Testis (tissue), 3 donors: ENCODE results near the gene PRTFDC1. TPM values are rescaled to one million over a fixed set of nuclear protein-coding genes. Genes with fewer than 3 reads are reported as not detected.

Source experiments
- DNase-seq: peaks from one replicate; pipeline ENCODE4 v3.0.0-alpha.2; 2019
- H3K27ac ChIP-seq, 2 donors: fragments of 200-600 bp; sonication (generic); one replicate each; pipeline ENCODE4 v1.5.1; 2019
- H3K27me3 ChIP-seq: fragments of 200-600 bp; sonication (generic); one replicate; pipeline ENCODE4 v1.5.1; 2019
- H3K36me3 ChIP-seq: fragments of 200-600 bp; sonication (generic); one replicate; pipeline ENCODE4 v1.5.1; 2017; ENCODE audit warnings: low read depth; ENCODE audit errors: missing control alignments
- H3K4me1 ChIP-seq: fragments of 200-600 bp; sonication (generic); one replicate; pipeline ENCODE4 v1.5.1; 2019
- H3K4me3 ChIP-seq, 2 donors: fragments of 200-600 bp; sonication (generic); one replicate each; pipeline ENCODE4 v1.5.1; 2017 to 2019
- H3K9me3 ChIP-seq: fragments of 200-600 bp; sonication (generic); one replicate; pipeline ENCODE4 v1.5.1; 2017
- POLR2A ChIP-seq: fragments of 450-650 bp; IDR thresholded peaks from one replicate; pipeline ENCODE4 v1.6.1; 2017; ENCODE audit warnings: antibody characterized with exemption, mild to moderate bottlenecking, moderate library complexity
- WGBS, 2 donors: methylation state at CpG; one replicate each; pipeline ENCODE4 v1.1.5; 2018; 5-methylcytosine and 5-hydroxymethylcytosine counted together
- intact Hi-C: fragments of 100-400 bp; cut with DNase I; formaldehyde crosslinking; loops from one replicate; pipeline ENCODE4 v1.15.1; 2023; ENCODE audit warnings: low total_unique reads
- polyA plus RNA-seq: library from polyadenylated mRNA; stranded (reverse); fragments of 350-450 nt; fragmentation: Illumina TruSeq; extraction: RNeasy Lipid Tissue Mini Kit (QIAGEN cat#74804); gene quantifications from one replicate; pipeline ENCODE4 v1.2.3, GENCODE V29; 2014; ENCODE audit warnings: low read depth, low replicate concordance; ENCODE audit not compliant: insufficient read depth
- total RNA-seq, 2 donors: library from RNA; depleted of rRNA; stranded (reverse); fragments of >200 nt; gene quantifications; one replicate each; pipeline ENCODE4 v1.2.3, GENCODE V29; 2016
- TF ChIP-seq, protein P1 (sequence below), 3 experiments: fragments of 450-650 bp in 2 of 3; fragments of 200-600 bp in 1 of 3; sonication (generic) in 1 of 3; IDR thresholded peaks; one replicate each; pipeline ENCODE4 v1.5.1; 2016 to 2019; ENCODE audit warnings: antibody characterized with exemption in 3 of 3, mild to moderate bottlenecking in 2 of 3, moderate library complexity in 1 of 3

Gene PRTFDC1
- total and polyA plus RNA-seq, 3 donors from 2014 or later, result 1.2 to 3.5 (median 2.7) TPM

DNA sequence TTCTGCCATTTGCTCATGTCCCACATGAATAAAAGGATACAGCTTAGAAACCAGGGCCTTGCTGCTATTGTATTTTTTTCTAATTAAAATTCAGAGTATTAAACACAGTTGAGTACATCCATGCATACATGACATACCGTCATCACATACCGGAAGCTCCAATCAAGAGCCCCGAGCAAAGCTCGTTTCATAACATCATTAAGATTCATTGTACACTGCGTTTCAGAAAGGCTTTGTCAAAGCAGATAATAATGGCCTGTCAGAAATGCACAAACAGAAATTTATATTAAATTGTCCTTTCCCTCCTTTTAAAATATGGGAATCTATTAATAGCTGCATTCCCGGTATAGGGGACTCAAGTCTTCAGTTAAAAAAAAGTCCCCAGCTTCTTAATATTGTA lies 103.4 kb downstream of the PRTFDC1 start:
- H3K27ac ChIP-seq, result no peak overlapping the region
- no peaks in the 10 kb centered on the region for H3K9me3 ChIP-seq
- H3K27me3 ChIP-seq, result no peaks in the 10 kb centered on the region
- WGBS, 2 donors, result 63 to 71% methylated on average over 6 of the region's 6 CpGs
- DNase-seq, result no peak
- TF ChIP-seq POLR2A, result no peak
- TF ChIP-seq, protein P1, sequence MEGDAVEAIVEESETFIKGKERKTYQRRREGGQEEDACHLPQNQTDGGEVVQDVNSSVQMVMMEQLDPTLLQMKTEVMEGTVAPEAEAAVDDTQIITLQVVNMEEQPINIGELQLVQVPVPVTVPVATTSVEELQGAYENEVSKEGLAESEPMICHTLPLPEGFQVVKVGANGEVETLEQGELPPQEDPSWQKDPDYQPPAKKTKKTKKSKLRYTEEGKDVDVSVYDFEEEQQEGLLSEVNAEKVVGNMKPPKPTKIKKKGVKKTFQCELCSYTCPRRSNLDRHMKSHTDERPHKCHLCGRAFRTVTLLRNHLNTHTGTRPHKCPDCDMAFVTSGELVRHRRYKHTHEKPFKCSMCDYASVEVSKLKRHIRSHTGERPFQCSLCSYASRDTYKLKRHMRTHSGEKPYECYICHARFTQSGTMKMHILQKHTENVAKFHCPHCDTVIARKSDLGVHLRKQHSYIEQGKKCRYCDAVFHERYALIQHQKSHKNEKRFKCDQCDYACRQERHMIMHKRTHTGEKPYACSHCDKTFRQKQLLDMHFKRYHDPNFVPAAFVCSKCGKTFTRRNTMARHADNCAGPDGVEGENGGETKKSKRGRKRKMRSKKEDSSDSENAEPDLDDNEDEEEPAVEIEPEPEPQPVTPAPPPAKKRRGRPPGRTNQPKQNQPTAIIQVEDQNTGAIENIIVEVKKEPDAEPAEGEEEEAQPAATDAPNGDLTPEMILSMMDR (IDR thresholded peaks at IDR 0.05), result no peak
- intact Hi-C loops, result no loop called here
- no peaks in the 10 kb centered on the region for H3K36me3 ChIP-seq
- H3K4me3 ChIP-seq, result no peak overlapping the region
- H3K4me1 ChIP-seq, result no peaks in the 10 kb centered on the region

DNA sequence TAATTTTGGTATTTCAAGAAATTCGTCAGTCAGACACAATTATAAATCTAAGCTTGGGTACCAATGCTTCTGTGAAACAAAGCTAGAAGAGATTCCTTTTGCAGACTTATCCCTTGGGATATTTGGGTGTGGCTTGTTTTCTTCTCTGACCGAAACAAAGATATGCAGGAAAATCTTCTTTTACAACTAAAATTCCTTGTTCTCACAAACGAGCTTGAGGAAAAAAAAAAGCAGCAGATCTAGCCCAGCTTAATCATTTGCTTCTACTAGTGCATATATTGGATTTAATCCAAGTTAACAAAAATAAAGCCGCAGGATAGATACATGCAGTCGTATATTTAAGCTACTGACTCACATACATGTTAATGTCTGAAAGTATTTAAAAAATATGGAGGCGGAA lies 104.2 kb downstream of the PRTFDC1 start:
- TF ChIP-seq, protein P1 (IDR thresholded peaks at IDR 0.05), result no peak
- TF ChIP-seq POLR2A, result no peak
- Histone ChIP-seq H3K4me3 (no peak overlapping the region), H3K9me3 (no peaks in the 10 kb centered on the region), H3K36me3 (no peaks in the 10 kb centered on the region), H3K27ac (no peak overlapping the region), H3K27me3 (no peaks in the 10 kb centered on the region), H3K4me1 (no peaks in the 10 kb centered on the region)
- DNase-seq, result no peak
- intact Hi-C loops, result no loop called here
- 47 to 59% methylated on average over 6 of the region's 6 CpGs for WGBS, 2 donors

DNA sequence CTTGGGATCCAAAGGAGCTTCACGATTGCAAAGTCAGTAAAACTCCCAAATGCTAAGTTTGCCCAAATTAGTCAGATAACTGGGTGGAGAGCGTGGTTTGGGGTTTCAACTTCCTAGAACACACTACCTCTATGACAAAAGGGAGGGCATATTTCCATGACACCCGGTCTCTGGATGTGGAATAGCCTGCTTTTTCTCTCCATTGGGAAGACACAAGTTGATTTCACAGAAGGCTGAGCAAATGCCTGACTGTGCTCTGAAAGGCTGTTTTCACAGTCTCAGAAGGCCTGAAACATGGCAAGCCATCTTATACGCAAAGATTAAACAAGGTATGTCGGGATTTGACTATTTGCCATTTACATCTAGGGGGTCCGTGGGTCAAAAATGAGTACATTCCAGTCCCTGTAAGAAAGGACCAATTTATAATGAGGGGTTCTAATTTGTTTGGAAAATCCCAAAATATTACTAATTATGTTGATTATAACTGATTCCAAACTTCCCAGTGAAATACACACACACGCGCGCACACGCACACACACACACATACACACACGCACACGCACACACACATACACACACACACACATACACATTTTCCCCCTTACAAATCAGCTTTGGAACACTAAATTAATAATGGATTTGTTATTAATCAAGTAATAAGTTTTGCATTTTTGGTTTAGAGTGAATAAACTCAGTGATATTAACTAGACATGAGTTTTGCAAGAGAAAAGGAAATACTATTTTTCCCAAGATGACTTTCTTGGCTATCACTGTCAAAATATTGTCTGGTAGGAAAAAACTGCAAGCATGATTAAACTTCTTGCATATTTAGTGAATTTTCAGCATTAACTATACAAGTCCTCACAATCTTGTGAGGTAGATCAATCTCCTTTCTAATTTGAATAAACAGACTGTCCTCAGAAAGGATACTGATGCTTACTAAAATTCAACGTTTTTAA lies 105.0 kb downstream of the PRTFDC1 start:
- Histone ChIP-seq H3K4me1 (no peaks in the 10 kb centered on the region), H3K36me3 (no peaks in the 10 kb centered on the region), H3K4me3 (no peak overlapping the region), H3K27ac (no peak overlapping the region), H3K9me3 (no peaks in the 10 kb centered on the region), H3K27me3 (no peaks in the 10 kb centered on the region)
- no peak for TF ChIP-seq POLR2A
- TF ChIP-seq, protein P1 (IDR thresholded peaks at IDR 0.05), result no peak
- intact Hi-C loops, result no loop called here
- no peak for DNase-seq
- 79 to 92% methylated on average over 13 of the region's 13 CpGs for WGBS, 2 donors

DNA sequence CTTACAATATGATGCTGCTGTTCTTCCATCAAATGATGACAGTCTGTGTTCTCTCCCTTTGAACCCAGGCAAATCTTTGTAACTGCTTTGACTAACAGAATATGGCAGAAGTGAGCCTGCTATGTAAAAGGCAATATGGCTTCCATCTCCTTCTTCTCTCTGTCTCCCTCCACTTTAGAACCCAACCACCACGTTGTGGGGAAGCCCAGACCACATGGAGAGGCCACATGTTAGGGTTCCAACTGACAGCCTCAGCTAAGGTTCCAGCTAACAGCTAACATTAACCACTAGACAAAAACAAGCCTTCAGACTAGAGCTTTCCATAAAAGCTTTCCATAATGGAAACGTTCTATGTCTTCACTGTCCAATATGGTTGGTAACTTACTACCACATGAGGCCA lies 107.7 kb downstream of the PRTFDC1 start:
- H3K36me3 ChIP-seq, result no peaks in the 10 kb centered on the region
- H3K27me3 ChIP-seq, result no peaks in the 10 kb centered on the region
- H3K4me3 ChIP-seq, result no peak overlapping the region
- WGBS, 2 donors, result 88 to 89% methylated on average over 2 of the region's 2 CpGs
- no peak for TF ChIP-seq POLR2A
- TF ChIP-seq, protein P1 (IDR thresholded peaks at IDR 0.05), result no peak
- DNase-seq, result no peak
- H3K27ac ChIP-seq, result no peak overlapping the region
- H3K4me1 ChIP-seq, result no peaks in the 10 kb centered on the region
- no peaks in the 10 kb centered on the region for H3K9me3 ChIP-seq
- intact Hi-C loops, result no loop called here
